ENCODE measurements around the gene MCF2L.

Gene MCF2L

DNA sequence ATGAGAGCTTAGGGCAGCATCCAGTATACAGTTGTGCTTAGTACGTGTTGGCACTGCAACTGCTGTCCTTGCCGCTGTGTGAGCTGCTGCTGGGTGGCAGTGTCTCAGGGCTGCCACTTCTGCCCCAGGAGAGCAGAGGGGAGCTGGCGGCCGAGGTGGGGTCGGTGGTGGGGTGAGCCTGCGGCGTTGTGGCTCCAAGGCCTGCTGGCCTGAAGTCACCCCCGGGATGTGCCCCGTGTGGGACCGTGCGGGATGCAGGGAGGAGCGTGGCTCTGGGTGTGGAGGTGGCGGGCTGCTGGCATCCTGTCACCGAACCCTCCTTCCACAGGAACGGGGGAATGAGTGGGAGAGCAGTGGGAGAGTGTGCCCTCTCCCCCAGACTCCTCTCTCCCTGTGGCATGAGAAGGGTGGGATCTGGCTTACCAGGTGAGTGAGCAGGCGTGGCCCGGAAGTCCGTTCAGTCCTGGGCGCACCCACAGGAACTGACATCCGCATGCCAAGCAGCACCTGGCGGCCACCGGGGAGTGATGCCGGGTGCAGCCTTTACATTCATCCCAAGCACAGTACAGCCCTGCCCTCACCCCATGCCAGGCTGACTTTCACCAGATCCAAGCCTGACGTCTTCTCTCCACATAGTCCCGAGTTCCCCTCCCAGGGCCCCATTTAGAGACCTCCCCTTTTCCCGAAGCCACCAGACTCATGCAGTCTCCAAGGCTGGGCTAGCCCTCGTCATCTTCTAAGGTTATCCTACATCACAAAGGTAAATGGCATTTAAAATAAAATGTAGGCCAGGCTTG is 26.6 kb downstream of the MCF2L start:
- Mint-ChIP-seq H3K27ac (no peak overlapping the region), H3K4me1 (ENCODE audit: low read depth in 2 of 2) (peaks cover 2 to 5% of the 10 kb centered on the region in 2 donors), H3K4me3 (no peak overlapping the region), H3K36me3 (ENCODE audit: insufficient read depth) (no peaks in the 10 kb centered on the region), H3K27me3 (peaks cover 22 to 42% of the 10 kb centered on the region in 2 donors), H3K9me3 (no peaks in the 10 kb centered on the region)
- DNase-seq (no peak), ATAC-seq (replicated peaks) (no peak)

GRCh38 chr13:112996671-112997091 is 27.7 kb downstream of the MCF2L start:
- DNase-seq (no peak), ATAC-seq (replicated peaks) (no peak)
- H3K36me3 Mint-ChIP-seq (ENCODE audit: insufficient read depth) = no peaks in the 10 kb centered on the region
- H3K4me3 Mint-ChIP-seq = no peak overlapping the region
- H3K9me3 Mint-ChIP-seq = no peaks in the 10 kb centered on the region
- H3K4me1 Mint-ChIP-seq (ENCODE audit: low read depth in 2 of 2) = peaks cover 4 to 5% of the 10 kb centered on the region in 2 donors
- H3K27me3 Mint-ChIP-seq = peaks cover 22 to 52% of the 10 kb centered on the region in 2 donors
- no peak overlapping the region for H3K27ac Mint-ChIP-seq

DNA sequence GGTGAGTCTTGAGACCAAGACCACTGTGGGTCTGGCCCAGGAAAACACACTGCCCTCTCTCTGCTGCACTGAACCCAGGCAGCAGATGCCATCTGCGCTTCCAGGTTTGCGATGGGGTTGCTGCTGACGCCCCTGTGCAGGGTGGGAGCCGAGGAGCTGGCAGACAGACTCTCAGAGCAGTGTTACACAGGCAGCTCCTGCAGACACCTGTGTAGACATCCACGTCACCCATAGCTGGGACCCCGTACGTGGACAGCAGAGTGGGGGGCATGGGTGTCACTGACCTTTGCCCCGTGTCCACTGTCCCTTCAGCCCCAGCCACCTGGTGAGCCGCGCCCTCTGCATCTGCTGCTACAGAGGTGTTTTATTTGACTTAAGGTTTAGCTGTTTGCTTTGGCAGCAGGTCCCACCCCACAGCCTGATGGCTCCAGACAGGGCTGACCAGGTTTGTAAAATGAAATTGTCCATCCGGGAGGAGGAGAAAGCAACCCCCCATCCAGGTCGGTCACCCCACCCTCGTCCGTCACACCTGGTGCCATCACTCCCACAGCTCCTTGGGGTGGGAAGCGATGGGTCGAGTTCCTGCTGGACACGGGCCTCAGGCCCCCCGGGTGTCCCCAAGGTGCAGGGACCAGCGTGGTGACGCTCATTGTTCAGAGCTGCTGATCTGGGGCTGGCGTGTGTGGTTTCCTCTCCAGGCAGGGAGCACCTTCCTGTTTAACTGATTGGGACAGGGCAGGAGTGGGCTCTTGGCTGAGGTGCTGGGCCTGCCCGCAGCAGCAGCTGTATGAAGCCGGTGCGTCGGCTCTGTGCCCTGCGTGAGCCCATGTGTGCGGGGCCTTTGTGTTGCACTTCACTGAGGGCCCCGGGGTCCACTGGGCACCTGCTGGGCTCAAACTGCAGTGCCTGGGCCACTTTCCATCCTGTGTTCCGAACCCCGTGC is 28.4 kb downstream of the MCF2L start:
- Mint-ChIP-seq H3K27me3 (peaks cover 18 to 53% of the 10 kb centered on the region in 2 donors), H3K27ac (no peak overlapping the region), H3K9me3 (no peaks in the 10 kb centered on the region), H3K4me3 (no peak overlapping the region), H3K4me1 (ENCODE audit: low read depth in 2 of 2) (peaks cover 4 to 5% of the 10 kb centered on the region in 2 donors), H3K36me3 (ENCODE audit: insufficient read depth) (no peaks in the 10 kb centered on the region)
- DNase-seq (no peak), ATAC-seq (replicated peaks) (no peak)

- peaks cover 2% of the 10 kb centered on the region for H3K36me3 Mint-ChIP-seq (ENCODE audit: insufficient read depth)
- DNase-seq = no peak
- no peak overlapping the region for H3K27ac Mint-ChIP-seq
- H3K4me1 Mint-ChIP-seq (ENCODE audit: low read depth in 2 of 2) = peaks cover 4 to 5% of the 10 kb centered on the region in 2 donors
- no peak for ATAC-seq (replicated peaks)
- H3K9me3 Mint-ChIP-seq = no peaks in the 10 kb centered on the region
- no peak overlapping the region for H3K4me3 Mint-ChIP-seq
- peaks cover 13 to 44% of the 10 kb centered on the region in 2 donors for H3K27me3 Mint-ChIP-seq
Observed at GRCh38 chr13:112998521-112999280, 29.7 kb downstream of the MCF2L start.

GRCh38 chr13:112999414-113000177 is 30.6 kb downstream of the MCF2L start:
- Mint-ChIP-seq H3K36me3 (ENCODE audit: insufficient read depth) (peaks cover 9% of the 10 kb centered on the region), H3K27ac (no peak overlapping the region), H3K4me3 (no peak overlapping the region), H3K27me3 (peaks cover 13 to 44% of the 10 kb centered on the region in 2 donors), H3K4me1 (ENCODE audit: low read depth in 2 of 2) (peaks cover 4 to 5% of the 10 kb centered on the region in 2 donors), H3K9me3 (no peaks in the 10 kb centered on the region)
- DNase-seq = no peak
- no peak for ATAC-seq (replicated peaks)

DNA sequence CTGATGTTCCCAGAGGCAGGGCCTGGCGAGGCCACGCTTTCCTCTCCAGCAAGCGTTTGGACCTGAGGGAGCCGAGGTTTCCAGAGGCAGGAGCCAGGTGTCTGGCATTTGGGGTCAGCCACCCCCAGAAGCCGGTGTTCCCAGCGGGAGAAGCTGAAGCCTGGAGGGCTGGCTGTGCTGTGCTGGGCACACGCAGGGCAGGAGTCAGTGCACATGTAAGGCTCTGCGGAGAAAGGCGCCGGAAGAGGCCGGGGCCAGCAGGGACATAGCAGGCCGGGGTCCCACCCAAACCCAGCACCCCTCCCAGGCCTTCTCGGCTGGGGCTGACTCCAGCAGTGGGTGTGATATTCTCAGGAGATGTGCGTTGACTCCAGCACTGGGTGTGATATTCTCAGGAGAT is 31.6 kb downstream of the MCF2L start:
- Mint-ChIP-seq H3K9me3 (peaks cover 0 to 3% of the 10 kb centered on the region in 2 donors), H3K4me3 (no peak overlapping the region)
- ATAC-seq (replicated peaks) = no peak

DNA sequence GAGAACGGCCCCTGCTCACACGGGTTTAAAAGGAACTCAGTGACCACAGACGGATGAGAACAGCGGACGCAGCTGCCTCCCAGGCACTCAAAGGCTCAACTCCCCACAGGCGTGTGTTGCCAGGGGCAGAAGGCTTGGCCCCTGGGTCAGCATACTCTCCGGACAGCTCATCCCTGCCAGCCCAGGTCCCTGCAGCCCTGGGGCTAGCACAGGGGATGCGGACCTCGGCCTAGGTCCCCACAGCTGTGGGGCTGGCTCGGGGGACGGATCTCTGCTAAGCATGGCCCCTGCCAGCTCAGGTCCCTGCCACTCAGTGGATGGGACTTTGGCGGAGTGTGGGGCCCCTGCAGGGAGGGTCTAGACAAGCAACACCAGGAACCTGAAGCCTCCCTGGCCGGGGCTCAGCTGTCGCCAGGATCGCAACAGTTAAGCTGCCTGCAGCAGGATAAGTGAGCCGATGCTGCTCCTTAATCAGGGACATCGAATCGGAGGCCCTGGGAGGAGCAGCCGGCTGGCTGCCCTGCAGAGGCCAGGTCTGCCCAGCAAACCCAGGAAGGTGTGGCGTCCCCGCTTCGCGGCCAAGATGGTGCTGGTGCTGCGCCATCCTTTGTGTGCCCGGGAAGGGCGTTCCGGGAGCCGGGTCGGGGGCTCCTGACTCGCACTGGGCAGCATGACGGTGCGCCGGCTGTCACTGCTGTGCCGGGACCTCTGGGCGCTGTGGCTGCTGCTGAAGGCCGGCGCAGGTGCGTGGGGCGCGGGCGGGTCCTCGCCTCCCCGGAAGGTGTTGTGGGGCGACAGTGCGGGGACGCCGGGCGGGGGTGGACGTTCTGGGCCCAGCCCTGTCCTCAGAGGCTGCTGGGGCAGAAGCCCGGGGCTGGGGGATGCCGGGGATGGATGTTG is 32.5 kb downstream of the MCF2L start:
- peaks cover 9 to 16% of the 10 kb centered on the region in 2 donors for H3K4me1 Mint-ChIP-seq (ENCODE audit: low read depth in 2 of 2)
- H3K9me3 Mint-ChIP-seq = peaks cover 0 to 4% of the 10 kb centered on the region in 2 donors
- ATAC-seq (replicated peaks) = no peak
- H3K36me3 Mint-ChIP-seq (ENCODE audit: insufficient read depth) = peaks cover 24% of the 10 kb centered on the region
- no peak for DNase-seq
- no peak overlapping the region for H3K27ac Mint-ChIP-seq
- peaks cover 13 to 44% of the 10 kb centered on the region in 2 donors for H3K27me3 Mint-ChIP-seq
- no peak overlapping the region for H3K4me3 Mint-ChIP-seq

More for the DNA sequence above, 31.6 kb downstream of the MCF2L start:
- Mint-ChIP-seq H3K4me1 (ENCODE audit: low read depth in 2 of 2) (peaks cover 9% of the 10 kb centered on the region in 2 donors), H3K27me3 (peaks cover 13 to 44% of the 10 kb centered on the region in 2 donors), H3K27ac (no peak overlapping the region), H3K36me3 (ENCODE audit: insufficient read depth) (peaks cover 19% of the 10 kb centered on the region)
- no peak for DNase-seq

GRCh38 chr13:113002206-113002912 is 33.3 kb downstream of the MCF2L start:
- Mint-ChIP-seq H3K9me3 (peaks cover 0 to 4% of the 10 kb centered on the region in 2 donors), H3K27me3 (peaks cover 13 to 44% of the 10 kb centered on the region in 2 donors), H3K36me3 (ENCODE audit: insufficient read depth) (peaks cover 24% of the 10 kb centered on the region), H3K27ac (peak overlapping the region in 1 of 2 donors; percentile 21), H3K4me3 (no peak overlapping the region), H3K4me1 (ENCODE audit: low read depth in 2 of 2) (peaks cover 9 to 18% of the 10 kb centered on the region in 2 donors)
- no peak for DNase-seq
- ATAC-seq (replicated peaks) = no peak

DNA sequence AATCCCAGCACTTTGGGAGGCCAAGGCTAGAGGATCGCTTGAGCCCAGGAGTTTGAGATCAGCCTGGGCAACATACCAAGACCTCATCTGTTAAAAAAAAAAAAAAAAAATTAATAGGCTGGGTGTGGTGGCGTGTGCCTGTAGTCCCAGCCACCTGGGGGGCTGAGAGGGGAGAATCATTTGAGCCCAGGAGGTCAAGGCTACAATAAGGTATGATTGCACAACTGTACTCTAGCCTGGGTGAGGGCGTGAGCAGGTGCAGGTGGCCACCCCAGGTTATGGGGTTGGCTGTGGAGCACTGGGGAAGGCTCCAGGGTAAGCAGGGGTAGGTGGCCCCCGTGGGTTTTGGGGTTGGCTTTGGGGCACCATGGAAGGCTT is 33.9 kb downstream of the MCF2L start:
- ATAC-seq (replicated peaks) (no peak), DNase-seq (no peak)
- Mint-ChIP-seq H3K4me3 (no peak overlapping the region), H3K36me3 (ENCODE audit: insufficient read depth) (peaks cover 24% of the 10 kb centered on the region), H3K9me3 (peaks cover 0 to 4% of the 10 kb centered on the region in 2 donors), H3K4me1 (ENCODE audit: low read depth in 2 of 2) (peaks cover 9 to 18% of the 10 kb centered on the region in 2 donors), H3K27ac (no peak overlapping the region), H3K27me3 (peaks cover 13 to 42% of the 10 kb centered on the region in 2 donors)

DNA sequence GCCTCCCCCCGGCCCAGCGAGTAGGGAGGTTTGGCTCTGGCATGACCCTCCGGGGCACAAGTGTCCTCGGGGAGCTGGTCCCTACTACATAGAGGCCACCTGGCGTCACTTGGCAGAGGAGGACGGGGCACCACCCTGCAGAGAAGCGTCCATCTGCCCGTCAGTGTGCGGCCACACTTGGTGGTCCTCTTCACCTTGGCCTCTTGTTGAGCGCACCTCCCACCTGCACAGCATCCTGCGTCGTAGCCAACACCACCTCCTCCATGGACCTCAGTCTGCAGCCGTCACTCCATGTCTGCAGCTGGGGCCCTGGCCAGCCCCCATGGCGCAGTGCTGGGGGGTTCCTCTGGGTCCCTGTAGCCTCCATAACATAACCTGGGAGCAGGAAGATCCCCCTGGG is 35.1 kb downstream of the MCF2L start:
- peaks cover 13 to 33% of the 10 kb centered on the region in 2 donors for H3K27me3 Mint-ChIP-seq
- H3K4me3 Mint-ChIP-seq = no peak overlapping the region
- H3K4me1 Mint-ChIP-seq (ENCODE audit: low read depth in 2 of 2) = peaks cover 9 to 18% of the 10 kb centered on the region in 2 donors
- DNase-seq = no peak
- peaks cover 24% of the 10 kb centered on the region for H3K36me3 Mint-ChIP-seq (ENCODE audit: insufficient read depth)
- ATAC-seq (replicated peaks) = no peak
- H3K9me3 Mint-ChIP-seq = peaks cover 0 to 4% of the 10 kb centered on the region in 2 donors
- no peak overlapping the region for H3K27ac Mint-ChIP-seq
